DND-41 (cell line): ENCODE measurements around the gene ZDHHC13.
A peak's percentile ranks its signal among the peaks of the same experiment; 100 is the strongest.

ENCODE experiments used
- ATAC-seq: fragments of 200-7000 bp; cut with Tn5 transposase; 3 replicates; pipeline ENCODE4 v1.9.1; 2021; ENCODE audit warnings: low read depth; ENCODE audit not compliant: insufficient read depth
- DNase-seq: peaks from one replicate; pipeline ENCODE4 v3.0.0-alpha.2; 2020
- H2AFZ ChIP-seq: 2 replicates; pipeline ENCODE4 v1.6.0; 2012; ENCODE audit warnings: low read depth, low read length
- H3K27ac ChIP-seq: 2 replicates; pipeline ENCODE4 v1.5.1; 2012; ENCODE audit warnings: low read length, inconsistent platforms
- H3K27me3 ChIP-seq: fragments of 200-600 bp; sonication (generic); 2 replicates; pipeline ENCODE4 v1.6.0; 2012; ENCODE audit warnings: low read length, mild to moderate bottlenecking, inconsistent platforms; ENCODE audit not compliant: insufficient read depth, poor library complexity
- H3K36me3 ChIP-seq: 2 replicates; pipeline ENCODE4 v1.5.1; 2012; ENCODE audit warnings: low read length, inconsistent platforms; ENCODE audit not compliant: insufficient read depth
- H3K4me1 ChIP-seq: 2 replicates; pipeline ENCODE4 v1.5.1; 2012; ENCODE audit warnings: mild to moderate bottlenecking, low read length; ENCODE audit not compliant: insufficient read depth
- H3K4me2 ChIP-seq: 2 replicates; pipeline ENCODE4 v1.6.0; 2012; ENCODE audit warnings: mild to moderate bottlenecking, moderate library complexity, low read length, inconsistent platforms; ENCODE audit not compliant: insufficient read depth
- H3K4me3 ChIP-seq, 2 experiments: fragments of 200-600 bp in 1 of 2; shearing (Covaris generic) in 1 of 2; 2 replicates each; pipeline ENCODE4 v1.5.1; 2012 to 2016; ENCODE audit warnings: inconsistent platforms in 2 of 2, low read length in 2 of 2, mild to moderate bottlenecking in 2 of 2, low read depth in 1 of 2, moderate library complexity in 1 of 2
- H3K79me2 ChIP-seq: 2 replicates; pipeline ENCODE4 v1.6.0; 2012; ENCODE audit warnings: low read length, inconsistent platforms; ENCODE audit not compliant: insufficient read depth
- H3K9ac ChIP-seq: 2 replicates; pipeline ENCODE4 v1.6.0; 2012; ENCODE audit warnings: low read depth, mild to moderate bottlenecking, inconsistent platforms, low read length, moderate library complexity
- H3K9me3 ChIP-seq: 2 replicates; pipeline ENCODE4 v1.5.1; 2012; ENCODE audit warnings: low read length, moderate library complexity, mild to moderate bottlenecking, inconsistent platforms; ENCODE audit not compliant: insufficient read depth, severe bottlenecking
- H4K20me1 ChIP-seq: 2 replicates; pipeline ENCODE4 v1.6.0; 2012; ENCODE audit warnings: low read length; ENCODE audit not compliant: insufficient read depth
- EZH2 ChIP-seq: IDR thresholded peaks from 3 replicates; pipeline ENCODE4 v1.6.1; 2012; ENCODE audit warnings: borderline replicate concordance, low read depth, mild to moderate bottlenecking, moderate library complexity, low read length, inconsistent platforms; ENCODE audit not compliant: severe bottlenecking
- TF ChIP-seq, protein P1 (sequence below): IDR thresholded peaks from 2 replicates; pipeline ENCODE4 v1.5.1; 2012; ENCODE audit warnings: borderline replicate concordance, low read length, moderate library complexity, mild to moderate bottlenecking; ENCODE audit not compliant: poor library complexity, severe bottlenecking; ENCODE audit errors: extremely low read depth

Gene ZDHHC13

DNA sequence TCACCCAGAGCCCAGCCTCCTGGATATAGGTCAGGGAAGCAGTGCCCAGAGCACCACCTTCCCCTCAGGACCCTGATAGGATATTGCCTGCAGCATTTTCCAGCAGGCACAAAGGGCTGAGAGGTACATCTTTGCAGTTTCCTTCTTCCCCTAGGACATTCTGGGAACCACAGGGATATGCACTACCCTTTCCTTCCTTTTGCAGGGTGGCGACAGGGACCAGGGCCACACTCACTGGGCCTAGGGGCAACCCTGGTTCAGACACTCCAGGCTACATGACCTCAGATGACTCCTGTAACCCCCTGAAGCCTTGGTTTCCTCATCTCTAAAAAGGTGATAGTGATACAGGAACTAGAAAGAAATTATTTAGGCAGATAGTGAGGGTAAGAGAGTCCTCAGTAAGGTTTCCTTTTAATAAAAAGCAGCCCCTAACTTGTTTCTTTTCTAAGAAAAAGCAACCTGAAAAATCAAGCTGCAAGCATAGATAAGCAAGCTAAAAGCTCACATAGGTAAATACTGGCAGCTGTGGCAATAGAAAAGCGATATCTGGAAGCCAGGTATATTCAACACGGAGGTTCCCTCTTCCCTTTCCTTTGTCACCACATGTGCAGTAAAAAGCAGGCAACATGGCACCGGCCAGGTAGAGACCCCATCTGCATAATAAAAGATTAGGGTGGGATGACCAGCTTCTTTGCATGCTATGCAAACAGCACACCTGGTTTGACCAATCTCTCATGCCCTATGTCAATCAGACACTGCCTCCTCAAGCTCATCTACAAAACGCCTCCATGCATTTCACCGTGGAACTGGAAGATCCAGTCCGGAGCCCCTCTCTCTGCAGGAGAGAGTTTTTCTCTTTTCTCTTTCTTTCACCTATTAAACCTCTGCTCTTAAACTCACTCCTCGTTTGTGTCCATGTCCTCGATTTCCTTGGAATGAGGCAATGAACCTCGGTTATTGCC is 43.2 kb upstream of the ZDHHC13 start:
- Histone ChIP-seq H3K27ac (no peak overlapping the region), H4K20me1 (no peaks in the 10 kb centered on the region), H2AFZ (no peak overlapping the region), H3K27me3 (peaks cover 3% of the 10 kb centered on the region), H3K9me3 (no peaks in the 10 kb centered on the region), H3K4me3 (no peak overlapping the region), H3K9ac (no peak overlapping the region), H3K79me2 (no peaks in the 10 kb centered on the region), H3K4me2 (no peak overlapping the region), H3K4me1 (no peaks in the 10 kb centered on the region; the same call in 1 of the 2 replicates), H3K36me3 (no peaks in the 10 kb centered on the region)
- no peak for TF ChIP-seq EZH2
- TF ChIP-seq, protein P1, sequence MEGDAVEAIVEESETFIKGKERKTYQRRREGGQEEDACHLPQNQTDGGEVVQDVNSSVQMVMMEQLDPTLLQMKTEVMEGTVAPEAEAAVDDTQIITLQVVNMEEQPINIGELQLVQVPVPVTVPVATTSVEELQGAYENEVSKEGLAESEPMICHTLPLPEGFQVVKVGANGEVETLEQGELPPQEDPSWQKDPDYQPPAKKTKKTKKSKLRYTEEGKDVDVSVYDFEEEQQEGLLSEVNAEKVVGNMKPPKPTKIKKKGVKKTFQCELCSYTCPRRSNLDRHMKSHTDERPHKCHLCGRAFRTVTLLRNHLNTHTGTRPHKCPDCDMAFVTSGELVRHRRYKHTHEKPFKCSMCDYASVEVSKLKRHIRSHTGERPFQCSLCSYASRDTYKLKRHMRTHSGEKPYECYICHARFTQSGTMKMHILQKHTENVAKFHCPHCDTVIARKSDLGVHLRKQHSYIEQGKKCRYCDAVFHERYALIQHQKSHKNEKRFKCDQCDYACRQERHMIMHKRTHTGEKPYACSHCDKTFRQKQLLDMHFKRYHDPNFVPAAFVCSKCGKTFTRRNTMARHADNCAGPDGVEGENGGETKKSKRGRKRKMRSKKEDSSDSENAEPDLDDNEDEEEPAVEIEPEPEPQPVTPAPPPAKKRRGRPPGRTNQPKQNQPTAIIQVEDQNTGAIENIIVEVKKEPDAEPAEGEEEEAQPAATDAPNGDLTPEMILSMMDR: no peak
- no peak for DNase-seq
- ATAC-seq: no peak

DNA sequence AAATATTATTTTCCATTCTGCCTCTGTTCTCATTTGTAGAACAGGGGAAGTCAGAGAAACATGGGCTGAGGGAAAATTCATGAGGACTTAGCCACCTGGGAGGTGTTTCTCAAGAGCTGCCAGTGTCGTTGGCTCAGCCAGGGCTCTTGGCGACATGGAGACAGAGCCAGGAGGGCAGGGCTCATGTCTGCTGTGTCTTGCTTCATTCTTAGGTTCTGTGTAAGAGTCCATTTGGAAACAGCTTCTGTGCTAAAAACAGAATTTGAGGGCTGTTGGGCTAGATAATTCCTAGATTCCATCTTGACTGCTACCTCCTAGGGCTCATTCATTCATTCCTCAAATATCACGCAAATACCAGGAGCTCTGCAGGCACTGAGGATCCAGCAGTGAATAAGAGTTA is 41.3 kb upstream of the ZDHHC13 start:
- no peak for TF ChIP-seq EZH2
- TF ChIP-seq, protein P1: no peak
- Histone ChIP-seq H2AFZ (no peak overlapping the region), H3K9me3 (no peaks in the 10 kb centered on the region), H3K4me2 (no peak overlapping the region), H4K20me1 (no peaks in the 10 kb centered on the region), H3K36me3 (no peaks in the 10 kb centered on the region), H3K27ac (no peak overlapping the region), H3K4me3 (no peak overlapping the region), H3K4me1 (no peaks in the 10 kb centered on the region; the same call in 1 of the 2 replicates), H3K79me2 (no peaks in the 10 kb centered on the region), H3K27me3 (peaks cover 10% of the 10 kb centered on the region), H3K9ac (no peak overlapping the region)
- ATAC-seq (no peak), DNase-seq (no peak)

DNA sequence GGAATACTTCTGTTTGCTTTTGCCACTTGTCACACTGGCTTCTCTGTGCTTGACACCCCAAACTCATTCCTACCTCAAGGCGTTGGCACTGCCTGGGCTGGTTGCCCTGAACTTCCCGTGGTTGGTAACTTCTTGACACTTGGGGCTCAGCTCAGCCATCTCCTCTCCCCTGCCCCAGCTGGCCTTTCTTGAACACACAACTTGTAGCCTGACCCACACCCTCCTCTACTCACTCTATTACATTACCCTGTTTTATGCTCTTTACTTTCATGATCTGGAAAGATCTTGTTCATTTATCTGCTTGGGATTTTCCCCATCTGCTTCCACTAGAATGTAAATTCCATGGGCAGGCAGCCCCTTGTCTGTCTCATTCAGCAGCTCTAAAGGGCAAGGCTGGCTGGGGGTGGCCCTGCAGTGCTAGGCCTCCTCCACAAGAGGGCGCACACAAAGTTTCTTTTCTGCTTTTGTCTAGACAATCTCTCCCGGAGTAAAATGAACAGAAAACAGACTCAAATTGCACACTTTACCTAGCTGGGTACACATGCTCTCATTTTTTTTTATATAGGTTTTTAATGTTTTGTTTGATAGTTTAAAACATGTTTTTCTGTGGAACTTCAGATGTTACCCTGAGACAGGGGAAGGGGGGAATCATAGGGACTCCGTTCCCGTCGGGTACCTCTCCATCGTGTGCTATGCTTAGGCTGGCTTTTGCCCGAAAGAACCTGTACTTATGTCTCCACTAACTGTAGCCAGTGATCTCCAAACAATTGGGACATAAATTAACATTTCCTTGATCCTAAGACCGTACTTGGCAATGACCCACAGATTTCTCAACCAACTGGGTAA is 40.0 kb upstream of the ZDHHC13 start:
- Histone ChIP-seq H4K20me1 (no peaks in the 10 kb centered on the region), H3K9me3 (no peaks in the 10 kb centered on the region), H3K4me1 (no peaks in the 10 kb centered on the region), H2AFZ (0 out of 2 replicates have a peak overlapping the region, but pooled peaks have one; percentile 10), H3K27me3 (peaks cover 10% of the 10 kb centered on the region), H3K27ac (no peak overlapping the region), H3K4me2 (no peak overlapping the region), H3K79me2 (no peaks in the 10 kb centered on the region), H3K36me3 (no peaks in the 10 kb centered on the region), H3K4me3 (no peak overlapping the region), H3K9ac (no peak overlapping the region)
- ATAC-seq (peak; percentile 79), DNase-seq (peak; percentile 64)
- TF ChIP-seq EZH2: no peak
- TF ChIP-seq, protein P1: peak; percentile 97
